Mononuclear cell (primary cell): ENCODE measurements around the gene CD28. TPM values are rescaled to one million over a fixed set of nuclear protein-coding genes. Genes with fewer than 3 reads are reported as not detected.
A peak's percentile ranks its signal among the peaks of the same experiment; 100 is the strongest.

ENCODE experiments used
- H3K27me3 ChIP-seq: 2 replicates; pipeline ENCODE4 v1.6.0; 2011; ENCODE audit warnings: low read length, control low read depth; ENCODE audit not compliant: insufficient read depth
- H3K4me1 ChIP-seq: 2 replicates; pipeline ENCODE4 v1.5.1; 2011; ENCODE audit warnings: mild to moderate bottlenecking, low read length, control low read depth; ENCODE audit not compliant: insufficient read depth
- H3K4me3 ChIP-seq: 2 replicates; pipeline ENCODE4 v1.5.1; 2011; ENCODE audit warnings: mild to moderate bottlenecking, low read length, moderate library complexity
- H3K9me3 ChIP-seq: 2 replicates; pipeline ENCODE4 v1.5.1; 2011; ENCODE audit warnings: low read depth, mild to moderate bottlenecking, control low read depth, low read length
- total RNA-seq: library from RNA; depleted of rRNA; stranded (reverse); fragments of >200 nt; gene quantifications from one replicate; pipeline ENCODE4 v1.2.3, GENCODE V29; 2012

The CD28 gene
- 85.3 TPM for total RNA-seq

GRCh38 chr2:203706403-203706802, at the start of gene CD28:
CD28 (plus strand) TSS chr2:203706639; CDS start chr2:203706697, 58 bp downstream.
- H3K4me3 ChIP-seq = peak within 1 kb of the TSS; percentile 48
- peaks cover 16% of the 10 kb centered on the region for H3K4me1 ChIP-seq
- H3K9me3 ChIP-seq = no peaks in the 10 kb centered on the region
- H3K27me3 ChIP-seq = no peaks in the 10 kb centered on the region

DNA sequence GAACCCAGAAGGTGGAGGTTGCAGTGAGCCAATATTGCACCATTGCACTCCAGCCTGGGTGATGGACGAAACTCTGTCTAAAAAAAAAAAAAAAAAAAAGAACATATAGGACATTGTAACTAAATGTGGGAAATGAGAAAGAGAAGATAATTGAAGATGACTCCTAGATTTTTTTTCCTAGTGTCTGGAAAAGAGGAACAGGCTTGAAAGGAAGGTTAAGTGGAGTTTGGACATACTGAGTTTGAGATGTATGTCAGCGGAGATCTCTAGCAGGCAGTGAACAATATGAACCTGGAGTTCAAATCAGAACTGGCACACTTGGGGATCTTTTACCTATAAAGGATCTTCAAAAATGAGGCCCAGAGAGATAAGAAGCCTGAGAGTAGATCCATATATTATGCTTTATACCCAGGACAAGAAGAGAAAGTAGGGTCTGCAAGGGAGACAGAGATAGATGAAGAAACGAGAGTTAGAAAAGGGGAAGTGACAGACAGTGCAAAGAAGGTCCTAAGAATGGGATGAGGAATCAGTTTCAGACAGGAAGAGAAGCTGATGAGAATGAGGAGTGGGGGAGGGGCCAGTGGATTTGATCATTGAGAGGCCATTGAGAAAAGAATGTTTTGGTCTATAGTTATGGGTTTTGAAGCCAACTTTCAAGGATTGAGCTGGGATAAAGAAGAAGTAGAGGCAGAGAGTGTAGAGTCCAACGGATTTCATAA, 46.9 kb upstream of the CD28 start:
- Histone ChIP-seq H3K4me1 (peaks cover 57% of the 10 kb centered on the region), H3K9me3 (no peaks in the 10 kb centered on the region), H3K27me3 (no peaks in the 10 kb centered on the region), H3K4me3 (no peak overlapping the region)

GRCh38 chr2:203660465-203660864, 46.0 kb upstream of the CD28 start:
- Histone ChIP-seq H3K9me3 (no peaks in the 10 kb centered on the region), H3K27me3 (no peaks in the 10 kb centered on the region), H3K4me1 (peaks cover 57% of the 10 kb centered on the region), H3K4me3 (no peak overlapping the region)

DNA sequence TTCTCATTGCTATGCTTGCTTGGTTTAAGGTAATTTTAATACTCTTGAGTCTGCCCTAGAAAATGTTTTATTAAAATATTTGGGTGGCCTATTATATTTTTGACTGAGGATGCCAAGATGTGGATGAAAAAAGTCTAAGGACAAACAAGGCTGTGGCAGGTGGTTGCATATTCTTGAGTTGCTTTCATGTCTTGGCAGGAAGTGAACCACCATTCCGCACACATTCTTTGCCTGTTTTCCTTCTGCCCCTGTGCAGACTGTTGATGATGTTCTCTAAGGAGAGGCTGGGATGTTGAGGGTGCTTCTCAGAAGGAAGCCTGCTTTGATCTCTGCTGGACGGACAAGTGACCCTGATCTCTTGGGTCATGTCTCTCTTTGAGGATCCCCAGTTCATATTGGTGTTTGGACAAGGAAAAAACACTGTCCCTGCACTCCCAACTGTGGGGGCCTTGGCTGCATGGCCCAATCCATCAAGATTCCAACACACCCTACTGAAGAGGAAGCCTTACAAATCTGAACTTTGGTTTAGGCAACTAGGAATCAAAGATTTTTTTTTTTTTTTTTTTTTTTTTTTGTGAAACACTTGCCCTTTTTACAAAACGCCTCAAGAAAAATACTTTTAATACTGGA, 45.0 kb upstream of the CD28 start:
- peaks cover 49% of the 10 kb centered on the region for H3K4me1 ChIP-seq
- no peak overlapping the region for H3K4me3 ChIP-seq
- H3K27me3 ChIP-seq = no peaks in the 10 kb centered on the region
- H3K9me3 ChIP-seq = no peaks in the 10 kb centered on the region

DNA sequence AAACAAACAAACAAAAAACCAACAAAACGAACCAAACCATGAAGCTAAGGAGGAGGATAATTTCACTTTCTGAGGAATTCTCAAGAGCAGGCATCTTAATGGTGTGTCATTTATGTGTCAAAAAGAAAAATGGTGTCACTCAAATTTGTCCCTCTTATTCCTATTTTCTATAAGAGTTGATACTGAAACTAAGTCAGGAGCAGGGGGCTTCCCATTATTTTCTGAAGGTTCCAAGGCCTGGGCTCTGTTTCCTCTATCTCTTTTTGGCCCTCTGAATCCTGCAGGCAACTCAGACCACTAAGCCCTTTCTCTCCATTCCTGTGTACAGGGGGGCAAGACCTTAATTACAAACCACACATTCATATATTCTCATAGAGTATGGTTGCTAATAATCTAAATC, 44.0 kb upstream of the CD28 start:
- H3K27me3 ChIP-seq = no peaks in the 10 kb centered on the region
- no peak overlapping the region for H3K4me3 ChIP-seq
- H3K9me3 ChIP-seq = no peaks in the 10 kb centered on the region
- peaks cover 38% of the 10 kb centered on the region for H3K4me1 ChIP-seq

DNA sequence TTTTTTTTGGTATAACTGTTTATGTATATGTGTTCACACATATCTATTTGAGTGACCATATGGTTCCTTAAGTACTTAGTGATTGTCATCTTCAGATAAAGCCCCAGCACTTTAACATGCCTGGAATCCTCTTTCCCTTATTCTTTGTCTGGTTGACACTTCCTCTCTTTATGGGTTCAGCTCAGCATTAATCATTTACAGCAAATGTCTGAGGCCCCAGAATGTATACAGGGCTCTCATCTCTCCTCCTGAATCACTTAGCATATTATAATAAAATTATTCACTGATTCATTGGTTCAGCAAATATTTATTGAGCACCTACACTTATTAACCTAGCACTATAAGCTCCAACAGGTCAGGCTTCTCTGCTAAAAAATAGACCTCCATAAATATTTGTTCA, 43.5 kb upstream of the CD28 start:
- no peaks in the 10 kb centered on the region for H3K27me3 ChIP-seq
- no peaks in the 10 kb centered on the region for H3K9me3 ChIP-seq
- peaks cover 34% of the 10 kb centered on the region for H3K4me1 ChIP-seq
- H3K4me3 ChIP-seq = no peak overlapping the region

- Histone ChIP-seq H3K4me3 (no peak overlapping the region), H3K27me3 (no peaks in the 10 kb centered on the region), H3K9me3 (no peaks in the 10 kb centered on the region), H3K4me1 (peaks cover 21% of the 10 kb centered on the region)
Measured at GRCh38 chr2:203664029-203664755, 42.2 kb upstream of the CD28 start.

DNA sequence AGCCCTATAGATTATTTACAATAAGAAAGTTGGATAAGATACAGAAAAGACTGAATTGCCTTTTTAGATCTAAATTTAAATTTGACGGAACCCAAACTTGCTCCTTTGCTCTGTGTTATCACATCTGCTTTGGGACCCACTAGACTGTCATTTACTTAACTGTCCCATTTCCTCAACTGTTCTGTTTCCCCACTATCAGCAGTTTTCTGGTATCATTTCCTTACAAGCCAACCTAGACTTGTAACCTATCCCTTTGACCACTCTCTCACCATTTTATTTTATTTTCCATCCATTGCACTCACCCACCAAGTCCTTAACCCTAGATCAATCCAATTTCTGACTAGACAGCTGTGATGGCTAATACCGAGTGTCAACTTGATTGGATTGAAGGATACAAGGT, 38.6 kb upstream of the CD28 start:
- Histone ChIP-seq H3K27me3 (no peaks in the 10 kb centered on the region), H3K4me3 (no peak overlapping the region), H3K4me1 (no peaks in the 10 kb centered on the region), H3K9me3 (no peaks in the 10 kb centered on the region)

DNA sequence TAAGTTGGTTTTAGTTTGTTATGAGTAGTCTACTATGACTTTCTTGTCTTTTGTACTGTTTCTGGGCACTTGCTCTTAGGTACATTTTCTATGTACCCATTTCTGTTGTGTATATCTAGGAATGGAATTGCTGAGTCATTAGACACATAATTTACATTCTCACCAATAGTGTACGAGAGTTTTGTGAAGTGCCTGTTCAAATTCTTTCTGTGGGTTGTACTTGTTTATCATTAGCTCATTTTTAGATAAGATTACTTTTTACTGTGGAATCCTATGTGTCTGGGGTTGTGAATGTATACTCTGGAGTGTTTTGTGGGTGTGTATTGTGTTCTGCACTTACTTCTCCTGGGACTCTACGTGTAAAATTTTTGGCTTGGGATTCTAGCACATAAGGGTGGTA, 36.6 kb upstream of the CD28 start:
- no peaks in the 10 kb centered on the region for H3K27me3 ChIP-seq
- H3K9me3 ChIP-seq = no peaks in the 10 kb centered on the region
- H3K4me3 ChIP-seq = no peak overlapping the region
- H3K4me1 ChIP-seq = peaks cover 7% of the 10 kb centered on the region

GRCh38 chr2:203670939-203671338, 35.5 kb upstream of the CD28 start:
- no peak overlapping the region for H3K4me3 ChIP-seq
- no peaks in the 10 kb centered on the region for H3K27me3 ChIP-seq
- no peaks in the 10 kb centered on the region for H3K9me3 ChIP-seq
- H3K4me1 ChIP-seq = peaks cover 7% of the 10 kb centered on the region

GRCh38 chr2:203671876-203672275, 34.6 kb upstream of the CD28 start:
- Histone ChIP-seq H3K4me1 (peaks cover 7% of the 10 kb centered on the region), H3K9me3 (no peaks in the 10 kb centered on the region), H3K27me3 (no peaks in the 10 kb centered on the region), H3K4me3 (no peak overlapping the region)

DNA sequence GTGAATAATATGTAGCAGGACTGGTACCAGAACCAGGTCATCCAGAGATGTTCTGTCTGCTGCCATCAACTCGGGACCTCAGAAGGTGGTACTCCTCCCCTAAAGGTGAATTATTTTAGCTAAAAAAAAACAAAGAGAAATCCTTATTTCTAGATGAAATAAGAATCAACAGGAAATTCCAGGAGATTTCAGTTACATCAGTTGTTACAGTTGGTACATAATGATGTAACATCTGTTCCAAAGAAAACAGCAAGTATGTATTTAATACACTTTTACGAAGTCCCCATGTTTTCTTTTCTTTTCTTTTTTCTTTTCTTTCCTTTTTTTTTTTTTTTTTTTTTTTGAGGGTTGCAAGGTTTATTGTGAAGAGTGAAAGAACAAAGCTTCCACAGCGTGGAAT, 33.6 kb upstream of the CD28 start:
- Histone ChIP-seq H3K4me1 (peaks cover 7% of the 10 kb centered on the region), H3K9me3 (no peaks in the 10 kb centered on the region), H3K4me3 (no peak overlapping the region), H3K27me3 (no peaks in the 10 kb centered on the region)

DNA sequence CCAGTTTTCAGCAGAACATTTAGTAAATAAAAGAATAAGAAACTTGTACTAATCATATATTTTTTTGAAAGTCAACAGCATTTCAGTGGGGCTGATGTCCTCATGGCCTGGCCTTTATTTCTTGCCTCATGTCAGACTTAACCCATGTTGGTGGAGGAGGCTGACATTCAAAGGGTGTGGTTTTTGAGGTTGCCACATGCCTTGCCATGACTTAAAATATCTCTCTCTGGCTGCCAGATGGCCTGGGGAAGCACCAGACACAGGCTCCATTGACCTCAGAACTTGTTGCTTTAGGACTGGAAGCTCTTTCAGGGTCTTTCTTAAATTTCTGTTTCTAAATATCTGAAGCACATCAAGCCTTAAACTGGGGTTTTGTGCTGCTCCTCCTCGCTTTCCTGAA, 32.5 kb upstream of the CD28 start:
- no peaks in the 10 kb centered on the region for H3K9me3 ChIP-seq
- H3K4me3 ChIP-seq = no peak overlapping the region
- H3K4me1 ChIP-seq = peaks cover 7% of the 10 kb centered on the region
- H3K27me3 ChIP-seq = no peaks in the 10 kb centered on the region

DNA sequence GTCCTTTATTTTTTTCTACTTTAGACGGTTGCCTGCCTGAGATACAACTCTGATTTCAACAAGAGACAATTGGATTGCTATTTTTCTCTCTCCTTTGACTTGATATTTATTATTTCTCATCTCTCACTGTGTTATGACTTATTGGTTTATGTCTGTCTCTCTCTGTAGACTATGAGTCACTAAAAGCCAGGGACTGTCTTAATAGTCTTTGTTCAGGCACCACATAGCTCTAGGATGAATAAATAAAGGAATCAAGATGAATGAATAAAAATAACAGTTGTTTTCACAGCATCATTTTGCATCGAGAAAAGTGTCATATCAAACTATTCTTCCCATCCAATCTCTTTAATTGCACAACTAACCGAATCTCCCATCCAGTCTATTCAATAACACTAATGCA, 31.4 kb upstream of the CD28 start:
- Histone ChIP-seq H3K27me3 (no peaks in the 10 kb centered on the region), H3K9me3 (no peaks in the 10 kb centered on the region), H3K4me3 (no peak overlapping the region), H3K4me1 (peaks cover 7% of the 10 kb centered on the region)

- Histone ChIP-seq H3K4me3 (no peak overlapping the region), H3K27me3 (no peaks in the 10 kb centered on the region), H3K4me1 (peaks cover 15% of the 10 kb centered on the region), H3K9me3 (no peaks in the 10 kb centered on the region)
Measured at GRCh38 chr2:203678971-203679370, 27.5 kb upstream of the CD28 start.
